H54 (cell line): ENCODE data around the gene NDUFV3.
"Not testable (repeated sequence)": the region's sequence is repeated elsewhere in the genome, so short reads cannot be mapped to it uniquely, and the experiment has no call there.

ENCODE experiments used
- DNase-seq: peaks from one replicate; pipeline ENCODE4 v3.0.0; 2011; ENCODE audit warnings: low spot score, mixed read lengths; ENCODE audit not compliant: insufficient read length
- FAIRE-seq: peaks from 3 replicates; lab custom pipeline; 2011; peaks lifted over from hg19 to GRCh38; lab: Jason Lieb, UNC
- POLR2A ChIP-seq: IDR thresholded peaks from 2 replicates; pipeline ENCODE4 v1.6.1; 2011; ENCODE audit warnings: low read depth, mild to moderate bottlenecking, low read length

Gene NDUFV3

DNA sequence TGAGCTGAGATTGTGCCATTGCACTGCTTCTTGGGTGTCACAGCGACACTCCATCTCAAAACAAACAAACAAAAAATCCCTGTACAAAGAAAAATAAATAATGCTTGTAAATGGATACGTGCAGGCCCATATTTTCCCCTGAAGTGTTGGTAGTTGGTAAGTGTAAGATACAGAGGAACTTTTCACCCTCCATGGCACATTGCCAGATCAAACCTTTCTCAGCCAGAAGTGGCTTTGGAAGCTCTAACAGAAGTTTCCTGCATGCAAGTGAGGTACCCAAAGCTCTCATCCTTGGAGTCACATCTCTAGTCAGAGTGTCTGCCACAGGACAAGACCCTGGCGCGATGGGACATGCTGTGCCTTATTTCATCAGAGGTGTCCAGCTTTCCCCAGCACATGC, 7.3 kb downstream of the NDUFV3 start:
- TF ChIP-seq POLR2A = no peak
- no peak for DNase-seq
- no peak for FAIRE-seq

DNA sequence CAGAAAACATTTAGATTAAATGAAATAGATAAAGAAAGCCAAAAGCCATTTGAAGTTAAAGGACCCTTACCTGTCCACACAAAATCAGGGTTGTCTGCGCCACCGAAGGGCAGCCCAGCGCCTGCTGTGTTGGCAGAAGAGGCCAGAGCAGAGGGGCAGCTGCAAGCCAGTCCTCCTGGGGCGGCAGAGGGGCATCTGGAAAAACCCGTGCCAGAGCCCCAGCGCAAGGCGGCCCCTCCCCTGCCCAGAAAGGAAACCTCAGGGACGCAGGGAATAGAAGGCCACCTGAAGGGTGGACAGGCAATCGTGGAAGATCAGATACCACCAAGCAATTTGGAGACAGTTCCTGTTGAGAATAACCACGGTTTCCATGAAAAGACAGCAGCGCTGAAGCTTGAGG, 10.7 kb downstream of the NDUFV3 start:
- DNase-seq (no peak), FAIRE-seq (no peak)
- no peak for TF ChIP-seq POLR2A

DNA sequence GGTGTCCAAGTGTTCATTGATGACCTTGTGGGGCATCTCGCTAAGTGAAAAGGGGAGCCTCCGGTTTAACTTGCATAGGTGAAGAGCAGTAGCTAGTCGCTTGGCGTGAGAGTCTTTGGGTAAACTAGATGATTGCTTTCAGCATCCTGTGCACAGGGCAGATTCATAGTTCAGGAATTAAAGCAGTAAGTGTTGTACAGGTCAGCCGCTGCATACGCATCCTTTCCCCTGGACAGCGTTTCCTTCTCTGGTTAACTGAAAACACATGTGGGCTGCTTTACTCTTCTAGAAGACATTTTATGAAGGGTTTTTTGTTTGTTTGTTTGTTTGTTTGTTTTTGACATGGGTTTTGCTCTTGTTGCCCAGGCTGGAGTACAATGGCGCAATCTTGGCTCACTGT, 12.1 kb downstream of the NDUFV3 start:
- FAIRE-seq (no peak), DNase-seq (no peak)
- TF ChIP-seq POLR2A = no peak

DNA sequence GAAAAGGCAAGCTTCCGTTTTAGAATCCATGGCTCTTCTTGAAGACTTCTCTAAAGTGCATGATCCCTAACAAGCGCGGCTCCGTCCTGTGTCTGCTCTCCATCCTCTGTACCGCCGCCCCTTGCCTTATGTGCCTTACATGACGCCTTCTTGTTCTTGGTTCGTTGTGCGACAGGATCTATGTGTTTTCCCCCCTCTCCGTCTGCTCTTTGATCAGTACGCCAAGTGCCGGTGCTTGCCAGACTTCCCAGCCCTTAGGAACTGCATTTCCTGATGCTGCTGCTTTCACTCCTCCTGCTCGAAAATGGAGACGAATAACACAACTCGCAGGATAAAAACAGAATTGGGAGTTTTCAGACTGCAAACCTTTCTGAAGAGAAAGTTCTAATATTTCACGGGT, 13.1 kb downstream of the NDUFV3 start:
- no peak for DNase-seq
- TF ChIP-seq POLR2A = no peak
- no peak for FAIRE-seq

DNA sequence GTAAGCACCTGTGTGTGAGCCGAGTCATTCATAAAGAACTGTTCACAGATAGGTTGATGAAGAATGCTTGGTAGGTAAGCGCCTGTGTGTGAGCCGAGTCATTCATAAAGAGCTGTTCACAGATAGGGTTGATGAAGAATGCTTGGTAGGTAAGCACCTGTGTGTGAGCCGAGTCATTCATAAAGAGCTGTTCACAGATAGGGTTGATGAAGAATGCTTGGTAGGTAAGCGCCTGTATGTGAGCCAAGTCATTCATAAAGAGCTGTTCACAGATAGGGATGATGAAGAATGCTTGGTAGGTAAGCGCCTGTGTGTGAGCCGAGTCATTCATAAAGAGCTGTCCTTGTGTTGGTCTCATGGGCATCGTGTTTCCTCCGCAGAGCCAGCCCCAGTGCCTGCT, 15.4 kb downstream of the NDUFV3 start:
- FAIRE-seq = not testable (repeated sequence)

DNA sequence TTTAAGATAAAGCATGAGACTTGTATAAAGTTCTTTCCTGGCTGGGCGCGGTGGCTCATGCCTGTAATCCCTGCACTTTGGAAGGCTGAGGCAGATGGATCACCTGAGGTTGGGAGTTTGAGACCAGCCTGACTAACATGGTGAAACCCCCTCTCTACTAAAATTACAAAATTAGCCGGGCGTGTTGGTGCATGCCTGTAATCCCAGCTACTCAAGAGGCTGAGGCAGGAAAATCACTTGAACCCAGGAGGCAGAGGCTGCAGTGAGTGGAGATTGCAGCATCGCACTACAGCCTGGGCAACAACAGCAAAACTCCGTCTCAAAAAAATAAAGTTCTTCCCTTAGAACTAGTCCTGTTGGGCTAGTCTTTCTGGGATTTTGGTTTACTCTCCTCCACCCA, 18.8 kb downstream of the NDUFV3 start:
- DNase-seq, FAIRE-seq: not testable (repeated sequence)

More for the DNA sequence above, 15.4 kb downstream of the NDUFV3 start:
- DNase-seq = not testable (repeated sequence)

DNA sequence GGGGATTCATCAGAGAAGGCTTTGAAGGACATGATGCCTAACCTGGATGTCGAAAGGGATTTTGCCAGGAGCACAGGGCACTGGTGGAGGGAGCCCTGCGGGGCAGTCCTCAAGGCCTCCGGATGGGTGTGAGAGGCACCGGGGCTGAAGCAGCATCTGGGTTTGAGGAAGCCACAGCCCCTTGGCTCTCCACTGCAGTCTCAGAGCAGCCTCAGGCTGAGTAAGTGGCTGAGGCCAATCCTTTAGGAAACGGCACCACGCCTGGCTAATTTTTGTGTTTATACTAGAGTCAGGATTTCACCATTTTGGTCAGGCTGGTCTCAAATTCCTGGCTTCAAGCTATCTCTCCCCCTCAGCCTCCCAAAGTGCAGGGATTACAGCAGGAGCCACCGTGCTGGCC, 20.4 kb downstream of the NDUFV3 start:
- no peak for FAIRE-seq
- no peak for DNase-seq
- no peak for TF ChIP-seq POLR2A

DNA sequence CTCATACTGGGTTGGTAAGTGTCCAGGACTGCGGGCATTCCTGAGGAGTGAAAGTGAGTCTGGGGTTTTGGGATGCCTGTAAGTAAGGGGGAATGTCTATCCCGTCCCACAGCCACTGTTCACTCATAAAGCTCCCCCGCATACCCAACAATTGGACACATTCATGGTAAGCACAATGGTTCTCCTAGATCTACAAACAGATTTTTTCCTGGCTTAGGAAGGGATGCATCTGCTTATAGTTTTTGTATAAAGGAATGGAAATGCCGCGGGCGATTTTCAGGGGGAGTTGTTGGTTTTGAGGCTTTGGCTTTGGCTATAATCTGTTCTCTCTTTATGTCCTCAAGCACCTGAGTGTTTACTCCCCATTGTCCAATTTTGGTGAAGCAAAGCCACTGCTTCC, 25.2 kb downstream of the NDUFV3 start:
- no peak for DNase-seq
- no peak for TF ChIP-seq POLR2A
- no peak for FAIRE-seq

DNA sequence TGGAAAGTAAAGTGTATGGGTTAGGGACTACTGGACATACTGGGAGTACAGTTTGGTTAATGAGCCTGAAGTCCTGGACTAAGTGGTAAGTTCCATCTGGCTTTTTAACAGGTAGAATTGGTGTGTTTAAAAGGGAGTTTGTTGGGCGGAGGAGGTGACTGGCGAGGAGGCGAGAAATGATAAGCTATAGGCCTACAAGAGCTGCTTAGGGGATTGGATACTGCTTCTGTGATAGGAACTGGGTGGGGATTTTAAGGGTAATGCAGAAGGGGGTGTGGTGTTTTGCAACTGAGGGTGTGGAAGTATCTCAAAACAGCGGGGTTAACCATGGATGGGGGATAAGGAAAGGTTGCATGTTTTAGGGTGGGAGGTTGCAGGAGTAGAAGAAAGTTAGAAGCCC, 28.8 kb downstream of the NDUFV3 start:
- FAIRE-seq (no peak), DNase-seq (no peak)
- no peak for TF ChIP-seq POLR2A

DNA sequence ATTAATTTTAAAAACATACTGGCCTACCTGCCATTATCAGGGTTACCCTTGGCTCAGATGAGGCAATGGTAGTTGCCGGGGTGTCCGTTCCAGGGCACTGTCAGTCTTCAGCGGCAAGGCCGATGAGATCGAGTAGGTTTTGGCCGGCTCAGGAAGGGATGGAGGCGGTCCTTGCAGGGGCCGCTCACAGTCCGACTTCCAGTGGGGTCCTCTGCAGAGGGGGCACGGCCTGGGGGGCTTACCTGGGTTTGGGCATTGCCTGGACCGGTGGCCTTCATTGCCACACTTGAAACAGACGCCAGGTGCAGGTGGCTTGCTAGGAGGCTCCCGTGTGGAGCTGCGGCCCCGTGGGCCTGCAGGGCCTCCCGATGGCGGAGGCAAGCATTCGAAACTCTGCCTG, 29.8 kb downstream of the NDUFV3 start:
- DNase-seq (no peak), FAIRE-seq (no peak)
- TF ChIP-seq POLR2A = no peak

DNA sequence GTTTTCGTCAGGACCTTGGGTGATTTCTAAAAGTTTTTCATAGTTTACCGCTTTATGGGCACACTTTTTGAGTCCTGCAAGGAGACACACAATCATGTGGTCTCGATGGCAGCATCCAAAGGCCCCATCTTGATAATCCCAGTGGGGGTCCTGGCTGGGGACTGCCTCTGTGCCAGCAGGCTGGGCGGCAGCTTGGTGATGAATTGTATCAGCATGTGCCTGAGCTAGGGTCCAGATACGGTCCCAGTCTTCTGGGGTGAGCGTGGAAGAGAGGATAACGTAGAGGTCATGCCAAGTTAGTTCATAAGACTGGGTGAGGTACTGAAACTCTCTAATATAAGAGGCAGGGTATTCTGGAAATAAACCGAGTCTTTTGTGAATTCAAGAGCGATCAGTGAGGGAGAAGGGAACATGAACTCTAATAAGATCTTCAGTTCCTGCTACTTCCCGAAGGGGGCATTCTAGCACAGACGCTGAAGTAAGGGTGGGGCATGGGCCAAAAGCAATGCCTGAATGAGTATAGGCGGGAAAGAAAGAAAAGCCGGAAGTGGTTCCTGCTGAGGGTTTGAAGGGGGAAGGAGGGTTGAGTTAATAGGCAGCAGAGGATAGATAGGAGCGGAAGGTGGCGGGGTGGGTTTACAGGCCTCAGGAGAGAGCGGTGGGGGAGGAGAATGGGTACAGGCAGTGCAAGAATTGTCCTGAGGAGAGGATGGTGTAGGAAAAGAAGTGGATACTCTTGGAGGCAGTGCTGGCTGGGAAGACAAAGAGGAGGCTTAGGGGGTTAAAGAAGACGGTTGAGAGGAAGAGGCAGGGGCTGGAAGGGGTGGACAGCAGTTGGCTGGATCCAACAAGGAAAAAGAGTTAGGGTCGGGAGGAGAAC, 30.7 kb downstream of the NDUFV3 start:
- peak; percentile 6 for FAIRE-seq
- peak; percentile 82 for DNase-seq

DNA sequence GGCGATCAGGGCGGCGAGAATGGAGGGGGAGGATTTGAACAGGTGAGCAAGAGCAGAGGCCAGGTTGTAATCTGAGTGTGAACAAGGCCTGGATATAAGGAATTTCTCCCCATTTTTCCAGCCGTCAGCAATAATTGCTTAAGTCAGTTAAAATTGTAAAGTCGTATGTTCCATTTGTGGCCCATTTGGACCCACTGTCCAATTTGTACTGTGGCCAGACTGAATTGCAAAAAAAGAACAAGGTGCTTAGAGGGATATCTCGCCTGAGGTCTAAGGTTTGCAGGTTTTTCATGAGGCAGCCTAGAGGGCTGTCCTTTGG, 31.3 kb downstream of the NDUFV3 start:
- FAIRE-seq = no peak
- DNase-seq = no peak
- no peak for TF ChIP-seq POLR2A

More for the DNA sequence above, 30.7 kb downstream of the NDUFV3 start:
- TF ChIP-seq POLR2A = 0 out of 2 replicates have a peak, but pooled peaks have one; percentile 25

DNA sequence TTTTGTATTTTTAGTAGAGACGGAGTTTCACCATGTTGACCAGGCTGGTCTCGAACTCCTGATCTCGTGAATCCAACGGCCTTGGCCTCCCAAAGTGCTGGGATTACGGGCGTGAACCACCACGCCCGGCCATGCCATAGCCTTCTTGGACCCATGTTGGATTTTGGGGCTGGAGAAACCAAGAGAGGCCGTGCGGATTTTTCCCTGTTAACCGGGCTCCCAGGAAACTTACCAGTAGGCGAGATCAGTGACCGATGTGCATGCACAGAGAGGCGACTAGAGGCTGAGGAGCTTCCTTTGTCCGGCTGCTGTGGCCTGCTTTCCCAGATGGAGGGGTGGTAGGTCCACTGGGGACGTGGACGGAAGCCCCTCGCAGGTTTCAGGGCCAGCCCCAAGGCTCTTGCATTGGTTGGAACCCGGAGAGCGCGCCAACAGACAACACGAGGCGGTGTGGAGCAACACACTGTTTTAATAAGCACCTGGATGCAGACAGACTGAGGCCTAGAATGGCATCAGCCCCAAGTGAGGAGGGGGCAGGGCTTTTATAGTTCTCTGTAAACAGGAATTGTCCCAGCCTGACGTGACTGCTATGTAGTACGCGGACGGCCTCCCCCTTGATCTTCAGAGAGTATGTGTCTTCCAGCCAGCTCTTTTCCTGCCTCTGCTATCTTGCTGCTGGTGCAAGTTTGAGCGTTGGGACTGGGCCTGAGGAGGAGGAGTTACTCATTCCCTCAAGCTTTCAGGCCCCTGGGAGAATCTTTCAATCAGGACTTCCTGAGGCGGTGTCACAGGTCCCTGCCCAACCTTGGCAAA, 32.2 kb downstream of the NDUFV3 start, which contains the start of gene ERVH48-1:
ERVH48-1 (minus strand) TSS at position 517 of the 813 bp plus-strand sequence. CDS start 6,624 bp downstream, outside the sequence.
- no peak for TF ChIP-seq POLR2A
- DNase-seq = no peak
- no peak for FAIRE-seq

DNA sequence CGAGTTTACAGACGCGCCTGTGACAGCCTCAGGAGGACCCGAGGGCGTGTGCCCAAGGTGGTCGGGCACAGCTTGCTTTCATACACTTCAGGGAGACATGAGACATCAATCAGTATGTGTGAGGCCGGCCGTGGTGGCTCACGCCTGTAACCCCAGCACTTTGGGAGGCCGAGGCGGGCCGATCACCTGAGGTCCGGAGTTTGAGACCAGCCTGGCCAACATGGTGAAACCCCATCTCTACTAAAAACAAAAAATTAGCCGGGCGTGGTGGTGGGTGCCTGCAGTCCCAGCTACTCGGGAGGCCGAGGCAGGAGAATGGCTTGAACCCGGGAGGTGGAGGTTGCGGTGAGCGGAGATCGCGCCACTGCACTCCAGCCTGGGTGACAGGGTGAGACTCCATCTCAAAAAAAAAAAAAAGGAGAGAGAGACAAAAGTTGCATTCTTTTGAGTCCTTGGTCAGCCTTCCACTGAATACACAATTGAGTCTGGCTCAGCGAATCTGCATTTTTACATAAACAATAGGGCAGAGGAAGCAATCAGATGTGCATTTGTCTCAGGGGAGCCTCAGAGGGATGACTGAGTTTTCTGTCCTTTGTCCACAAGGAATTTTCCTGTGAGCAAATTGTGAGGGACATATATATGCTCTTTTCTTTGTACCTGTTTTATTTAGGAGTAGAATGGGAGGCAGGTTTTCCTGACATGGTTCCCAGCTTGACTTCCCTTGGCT, 34.5 kb downstream of the NDUFV3 start:
- not testable (repeated sequence) for DNase-seq, FAIRE-seq

DNA sequence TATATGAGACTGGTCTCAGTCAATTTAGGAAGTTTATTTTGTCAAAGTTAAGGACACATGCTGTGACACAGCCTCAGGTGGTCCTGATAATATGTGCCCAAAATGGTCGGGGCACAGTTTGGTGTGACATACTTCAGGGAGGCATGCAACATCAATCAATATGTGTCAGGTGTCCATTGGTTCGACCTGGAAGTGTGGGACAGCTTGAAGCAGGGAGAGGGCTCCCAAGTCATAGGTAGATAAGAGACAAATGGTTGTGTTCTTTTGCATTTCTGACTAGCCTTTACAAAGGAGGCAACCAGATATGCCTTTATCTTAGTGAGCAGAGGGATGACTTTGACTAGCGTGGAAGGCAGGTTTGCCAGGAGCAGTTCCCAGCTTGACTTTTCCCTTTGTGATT, 36.9 kb downstream of the NDUFV3 start:
- TF ChIP-seq POLR2A = no peak
- DNase-seq (no peak), FAIRE-seq (no peak)
